Spinal cord (tissue), 10 donors: Measurements from ENCODE around the gene ARID1A. TPM values are rescaled to one million over a fixed set of nuclear protein-coding genes. Genes with fewer than 3 reads are reported as not detected.

Experiments used
- DNase-seq, 6 donors: peaks; one replicate each; pipeline versions ENCODE4 v3.0.0 to v3.0.0-alpha.2; 2013 to 2015; ENCODE audit warnings: low spot score in 6 of 6, low read depth in 4 of 6
- H3K27ac ChIP-seq: one replicate; pipeline ENCODE4 v1.5.1; 2013; ENCODE audit warnings: low read depth, low read length, control low read depth
- H3K27me3 ChIP-seq: one replicate; pipeline ENCODE4 v1.6.1; 2013; ENCODE audit warnings: low read length; ENCODE audit not compliant: control insufficient read depth, insufficient read depth
- H3K36me3 ChIP-seq: one replicate; pipeline ENCODE4 v1.6.1; 2013; ENCODE audit warnings: low read length; ENCODE audit not compliant: control insufficient read depth, insufficient read depth
- H3K4me1 ChIP-seq: one replicate; pipeline ENCODE4 v1.6.1; 2013; ENCODE audit warnings: low read length; ENCODE audit not compliant: control insufficient read depth, insufficient read depth
- H3K4me3 ChIP-seq: one replicate; pipeline ENCODE4 v1.5.1; 2013; ENCODE audit warnings: low read depth, low read length, control low read depth
- H3K9me3 ChIP-seq: one replicate; pipeline ENCODE4 v1.6.1; 2013; ENCODE audit warnings: low read length; ENCODE audit not compliant: control insufficient read depth, insufficient read depth
- WGBS: methylation state at CpG from one replicate; pipeline ENCODE4 v1.1.5; 2013; ENCODE audit warnings: missing lambda C conversion rate; ENCODE audit not compliant: insufficient coverage; 5-methylcytosine and 5-hydroxymethylcytosine counted together
- polyA plus RNA-seq, 2 donors: library from polyadenylated mRNA; unstranded; fragments of 120-200 nt; gene quantifications; one replicate each; pipeline ENCODE4 v1.2.1, GENCODE V29; 2013; ENCODE audit not compliant: insufficient read length in 2 of 2
- total RNA-seq, 2 donors: library from RNA; depleted of rRNA in 1 of 2; stranded (reverse); fragments of 120-200 nt in 1 of 2; fragments of >200 nt in 1 of 2; gene quantifications; one replicate each; pipeline versions ENCODE4 v1.2.3 to v1.2.4, GENCODE V29; 2013 to 2014
- donor health status: healthy.

The ARID1A gene
- total and polyA plus RNA-seq, 4 donors, result 36.0 to 88.3 (median 61.7) TPM

DNA sequence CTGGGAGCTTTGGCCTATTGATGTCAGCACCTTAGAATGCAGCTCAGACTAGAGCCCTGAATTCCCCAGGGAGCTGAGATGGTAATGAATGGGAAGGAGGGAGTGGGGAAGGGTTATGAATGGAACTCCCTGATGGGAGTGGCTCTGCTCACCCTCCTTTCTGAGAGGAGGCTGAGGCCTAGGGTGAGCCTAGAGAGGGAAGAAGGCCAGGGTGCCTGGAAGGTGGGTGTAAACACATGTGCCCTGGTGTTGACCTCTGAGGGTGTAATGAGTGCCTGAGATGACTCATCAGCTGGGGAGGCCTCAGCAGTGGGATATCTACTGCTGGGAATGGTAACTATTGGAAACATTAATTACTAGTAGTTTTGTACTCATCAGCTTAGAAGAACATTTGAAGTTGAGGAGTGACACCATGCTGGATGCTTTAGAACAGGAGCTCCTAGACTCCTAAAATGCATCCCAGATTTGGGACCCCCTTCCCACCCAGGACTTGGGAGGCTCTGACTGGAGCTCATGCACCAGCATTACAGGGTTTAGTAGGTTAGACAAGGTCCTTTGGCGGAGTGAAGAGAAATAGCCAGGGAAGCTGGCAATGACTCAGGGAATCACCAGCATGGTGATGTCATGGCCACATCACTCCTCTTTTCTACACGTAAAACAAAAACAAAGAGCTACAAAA lies 76.0 kb downstream of the ARID1A start:
- WGBS, result no CpG with 5 or more reads among the region's 2 CpGs
- DNase-seq, result no peak
- H3K4me3 ChIP-seq, result no peak overlapping the region
- no peak overlapping the region for H3K27ac ChIP-seq
- no peaks in the 10 kb centered on the region for H3K9me3 ChIP-seq
- H3K36me3 ChIP-seq, result peaks cover 79% of the 10 kb centered on the region
- no peaks in the 10 kb centered on the region for H3K27me3 ChIP-seq
- no peaks in the 10 kb centered on the region for H3K4me1 ChIP-seq

DNA sequence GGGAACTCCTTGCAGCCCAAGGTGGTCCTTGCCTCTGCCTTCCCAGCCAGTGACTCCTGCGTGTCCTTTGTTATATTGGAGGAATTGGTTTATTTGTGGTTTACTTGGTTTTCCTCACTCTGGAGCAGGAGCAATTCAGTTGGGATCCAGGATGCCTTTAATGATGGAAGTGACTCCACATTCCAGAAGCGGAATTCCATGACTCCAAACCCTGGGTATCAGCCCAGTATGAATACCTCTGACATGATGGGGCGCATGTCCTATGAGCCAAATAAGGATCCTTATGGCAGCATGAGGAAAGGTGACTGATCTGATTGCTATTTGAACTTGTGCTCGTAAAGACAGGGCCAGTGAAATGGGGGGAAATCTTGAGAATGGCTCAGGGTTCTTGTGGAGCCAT lies 76.9 kb downstream of the ARID1A start:
- Histone ChIP-seq H3K27me3 (no peaks in the 10 kb centered on the region), H3K4me3 (no peak overlapping the region), H3K4me1 (no peaks in the 10 kb centered on the region), H3K36me3 (peaks cover 81% of the 10 kb centered on the region), H3K9me3 (no peaks in the 10 kb centered on the region), H3K27ac (no peak overlapping the region)
- WGBS, result 100% methylated on average over 2 of the region's 4 CpGs
- DNase-seq, result no peak

DNA sequence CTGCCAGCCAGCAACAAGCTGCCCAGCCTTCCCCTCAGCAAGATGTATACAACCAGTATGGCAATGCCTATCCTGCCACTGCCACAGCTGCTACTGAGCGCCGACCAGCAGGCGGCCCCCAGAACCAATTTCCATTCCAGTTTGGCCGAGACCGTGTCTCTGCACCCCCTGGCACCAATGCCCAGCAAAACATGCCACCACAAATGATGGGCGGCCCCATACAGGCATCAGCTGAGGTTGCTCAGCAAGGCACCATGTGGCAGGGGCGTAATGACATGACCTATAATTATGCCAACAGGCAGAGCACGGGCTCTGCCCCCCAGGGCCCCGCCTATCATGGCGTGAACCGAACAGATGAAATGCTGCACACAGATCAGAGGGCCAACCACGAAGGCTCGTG lies 78.6 kb downstream of the ARID1A start:
- H3K36me3 ChIP-seq, result peaks cover 93% of the 10 kb centered on the region
- no peaks in the 10 kb centered on the region for H3K27me3 ChIP-seq
- H3K4me3 ChIP-seq, result no peak overlapping the region
- WGBS, result 88% methylated on average over 13 of the region's 13 CpGs
- no peak overlapping the region for H3K27ac ChIP-seq
- DNase-seq, result no peak
- H3K4me1 ChIP-seq, result no peaks in the 10 kb centered on the region
- H3K9me3 ChIP-seq, result no peaks in the 10 kb centered on the region

DNA sequence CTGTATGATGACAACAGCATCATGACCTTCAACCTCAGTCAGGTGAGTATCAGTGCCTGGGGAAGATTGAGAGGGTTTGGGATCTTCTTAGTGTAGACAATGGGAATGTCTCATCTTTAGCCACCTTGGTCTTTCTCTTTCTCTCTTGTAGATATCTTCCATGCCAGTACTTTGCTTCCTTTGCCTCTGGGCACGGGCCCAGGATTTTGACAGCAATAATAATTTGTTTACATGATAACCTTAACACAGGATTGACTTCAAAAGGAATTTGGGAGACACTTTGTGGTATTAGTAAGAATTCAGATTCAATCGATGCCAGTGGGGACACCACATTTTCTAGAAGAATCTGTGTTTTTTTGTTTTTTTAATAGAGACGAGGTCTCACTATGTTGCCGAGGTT lies 79.9 kb downstream of the ARID1A start:
- no peaks in the 10 kb centered on the region for H3K27me3 ChIP-seq
- no peak overlapping the region for H3K27ac ChIP-seq
- peaks cover 4% of the 10 kb centered on the region for H3K4me1 ChIP-seq
- no peak for DNase-seq
- H3K36me3 ChIP-seq, result peaks cover 94% of the 10 kb centered on the region
- H3K9me3 ChIP-seq, result no peaks in the 10 kb centered on the region
- WGBS, result 94% methylated on average over 3 of the region's 4 CpGs
- no peak overlapping the region for H3K4me3 ChIP-seq

DNA sequence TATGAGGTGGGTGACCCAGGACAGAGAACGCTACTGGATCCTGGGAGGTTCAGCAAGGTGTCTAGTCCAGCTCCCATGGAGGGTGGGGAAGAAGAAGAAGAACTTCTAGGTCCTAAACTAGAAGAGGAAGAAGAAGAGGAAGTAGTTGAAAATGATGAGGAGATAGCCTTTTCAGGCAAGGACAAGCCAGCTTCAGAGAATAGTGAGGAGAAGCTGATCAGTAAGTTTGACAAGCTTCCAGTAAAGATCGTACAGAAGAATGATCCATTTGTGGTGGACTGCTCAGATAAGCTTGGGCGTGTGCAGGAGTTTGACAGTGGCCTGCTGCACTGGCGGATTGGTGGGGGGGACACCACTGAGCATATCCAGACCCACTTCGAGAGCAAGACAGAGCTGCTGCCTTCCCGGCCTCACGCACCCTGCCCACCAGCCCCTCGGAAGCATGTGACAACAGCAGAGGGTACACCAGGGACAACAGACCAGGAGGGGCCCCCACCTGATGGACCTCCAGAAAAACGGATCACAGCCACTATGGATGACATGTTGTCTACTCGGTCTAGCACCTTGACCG lies 83.4 kb downstream of the ARID1A start:
- 89% methylated on average over 11 of the region's 11 CpGs for WGBS
- no peaks in the 10 kb centered on the region for H3K9me3 ChIP-seq
- H3K4me1 ChIP-seq, result peaks cover 9% of the 10 kb centered on the region
- no peaks in the 10 kb centered on the region for H3K27me3 ChIP-seq
- peaks cover 63% of the 10 kb centered on the region for H3K36me3 ChIP-seq
- no peak for DNase-seq
- no peak overlapping the region for H3K4me3 ChIP-seq
- H3K27ac ChIP-seq, result no peak overlapping the region

DNA sequence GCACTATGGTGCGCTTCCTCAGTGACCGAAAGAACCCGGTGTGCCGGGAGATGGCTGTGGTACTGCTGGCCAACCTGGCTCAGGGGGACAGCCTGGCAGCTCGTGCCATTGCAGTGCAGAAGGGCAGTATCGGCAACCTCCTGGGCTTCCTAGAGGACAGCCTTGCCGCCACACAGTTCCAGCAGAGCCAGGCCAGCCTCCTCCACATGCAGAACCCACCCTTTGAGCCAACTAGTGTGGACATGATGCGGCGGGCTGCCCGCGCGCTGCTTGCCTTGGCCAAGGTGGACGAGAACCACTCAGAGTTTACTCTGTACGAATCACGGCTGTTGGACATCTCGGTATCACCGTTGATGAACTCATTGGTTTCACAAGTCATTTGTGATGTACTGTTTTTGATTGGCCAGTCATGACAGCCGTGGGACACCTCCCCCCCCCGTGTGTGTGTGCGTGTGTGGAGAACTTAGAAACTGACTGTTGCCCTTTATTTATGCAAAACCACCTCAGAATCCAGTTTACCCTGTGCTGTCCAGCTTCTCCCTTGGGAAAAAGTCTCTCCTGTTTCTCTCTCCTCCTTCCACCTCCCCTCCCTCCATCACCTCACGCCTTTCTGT lies 84.6 kb downstream of the ARID1A start:
- Histone ChIP-seq H3K27me3 (no peaks in the 10 kb centered on the region), H3K4me3 (no peak overlapping the region), H3K36me3 (peaks cover 51% of the 10 kb centered on the region), H3K4me1 (peaks cover 16% of the 10 kb centered on the region), H3K27ac (no peak overlapping the region), H3K9me3 (no peaks in the 10 kb centered on the region)
- WGBS, result 88% methylated on average over 17 of the region's 21 CpGs
- no peak for DNase-seq

DNA sequence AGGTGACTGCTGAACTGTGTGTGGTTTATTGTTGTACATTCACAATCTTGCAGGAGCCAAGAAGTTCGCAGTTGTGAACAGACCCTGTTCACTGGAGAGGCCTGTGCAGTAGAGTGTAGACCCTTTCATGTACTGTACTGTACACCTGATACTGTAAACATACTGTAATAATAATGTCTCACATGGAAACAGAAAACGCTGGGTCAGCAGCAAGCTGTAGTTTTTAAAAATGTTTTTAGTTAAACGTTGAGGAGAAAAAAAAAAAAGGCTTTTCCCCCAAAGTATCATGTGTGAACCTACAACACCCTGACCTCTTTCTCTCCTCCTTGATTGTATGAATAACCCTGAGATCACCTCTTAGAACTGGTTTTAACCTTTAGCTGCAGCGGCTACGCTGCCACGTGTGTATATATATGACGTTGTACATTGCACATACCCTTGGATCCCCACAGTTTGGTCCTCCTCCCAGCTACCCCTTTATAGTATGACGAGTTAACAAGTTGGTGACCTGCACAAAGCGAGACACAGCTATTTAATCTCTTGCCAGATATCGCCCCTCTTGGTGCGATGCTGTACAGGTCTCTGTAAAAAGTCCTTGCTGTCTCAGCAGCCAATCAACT lies 85.5 kb downstream of the ARID1A start:
- peaks cover 45% of the 10 kb centered on the region for H3K36me3 ChIP-seq
- no peak for DNase-seq
- H3K9me3 ChIP-seq, result no peaks in the 10 kb centered on the region
- WGBS, result 62% methylated on average over 3 of the region's 11 CpGs
- peaks cover 24% of the 10 kb centered on the region for H3K4me1 ChIP-seq
- no peak overlapping the region for H3K27ac ChIP-seq
- H3K4me3 ChIP-seq, result no peak overlapping the region
- H3K27me3 ChIP-seq, result no peaks in the 10 kb centered on the region

DNA sequence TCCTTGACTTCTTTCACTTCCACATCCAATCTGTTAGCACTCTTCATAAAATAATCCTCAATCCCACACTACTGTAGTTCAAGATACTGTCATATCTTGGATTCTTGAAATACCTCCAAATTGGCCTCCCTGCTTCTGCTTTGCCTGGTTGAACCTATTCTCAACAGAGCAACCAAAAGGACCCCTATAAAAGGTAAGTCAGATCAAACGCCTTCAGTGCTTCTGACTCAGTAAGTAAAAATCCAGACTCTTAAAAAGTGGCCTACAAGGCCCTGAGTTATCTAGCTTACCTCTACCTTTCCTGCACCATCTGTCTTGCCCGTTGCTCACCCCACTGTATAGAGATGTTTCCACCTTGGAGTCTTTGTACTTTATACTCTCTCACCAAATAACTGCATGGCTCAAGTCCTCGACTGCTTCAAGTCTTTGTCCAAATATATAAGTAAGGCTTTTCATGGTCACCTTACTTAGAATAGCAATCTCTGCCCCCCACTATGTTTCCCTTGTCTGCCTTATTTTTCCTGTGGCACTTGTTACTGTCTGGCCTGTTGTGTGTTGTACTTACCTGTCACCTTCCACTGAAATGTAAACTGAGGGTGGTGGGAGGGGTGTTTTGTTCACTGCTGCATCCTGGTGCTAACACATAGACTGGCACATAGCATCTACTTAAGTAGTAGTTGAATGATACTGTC lies 86.9 kb downstream of the ARID1A start:
- Histone ChIP-seq H3K27me3 (no peaks in the 10 kb centered on the region), H3K27ac (peak overlapping the region; percentile 93), H3K9me3 (no peaks in the 10 kb centered on the region), H3K4me3 (no peak overlapping the region), H3K4me1 (peaks cover 37% of the 10 kb centered on the region), H3K36me3 (peaks cover 32% of the 10 kb centered on the region)
- DNase-seq, result no peak
- 83% methylated on average over 1 of the region's 3 CpGs for WGBS

DNA sequence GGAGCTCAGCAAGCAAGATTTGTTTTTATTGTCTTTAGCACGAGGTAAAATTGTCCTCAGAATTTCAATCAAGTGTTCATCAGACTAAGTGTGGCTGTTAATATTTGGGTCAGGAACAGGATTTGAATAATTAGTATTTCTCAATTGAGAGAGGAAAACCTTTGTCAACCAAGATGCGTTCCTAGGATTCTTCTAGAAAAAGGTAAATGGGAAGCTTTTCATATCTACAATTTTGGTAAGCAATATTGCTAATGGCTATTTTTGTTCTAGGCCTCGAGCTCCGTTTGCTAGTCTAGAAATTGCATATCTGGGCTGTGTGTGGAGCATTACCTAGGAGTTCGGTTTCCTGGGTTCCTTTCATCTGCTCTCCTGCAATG lies 87.8 kb downstream of the ARID1A start:
- Histone ChIP-seq H3K27ac (peak overlapping the region; percentile 93), H3K4me3 (no peak overlapping the region), H3K27me3 (no peaks in the 10 kb centered on the region), H3K9me3 (no peaks in the 10 kb centered on the region), H3K36me3 (peaks cover 23% of the 10 kb centered on the region), H3K4me1 (peaks cover 44% of the 10 kb centered on the region)
- DNase-seq, result no peak
- 28% methylated on average over 4 of the region's 5 CpGs for WGBS
